ENCODE measurements around the gene PPFIBP2. TPM values are rescaled to one million over a fixed set of nuclear protein-coding genes. Genes with fewer than 3 reads are reported as not detected.

PPFIBP2 gene
- total and polyA plus RNA-seq, 8 donors, result 28.1 to 153 (median 71.9) TPM

DNA sequence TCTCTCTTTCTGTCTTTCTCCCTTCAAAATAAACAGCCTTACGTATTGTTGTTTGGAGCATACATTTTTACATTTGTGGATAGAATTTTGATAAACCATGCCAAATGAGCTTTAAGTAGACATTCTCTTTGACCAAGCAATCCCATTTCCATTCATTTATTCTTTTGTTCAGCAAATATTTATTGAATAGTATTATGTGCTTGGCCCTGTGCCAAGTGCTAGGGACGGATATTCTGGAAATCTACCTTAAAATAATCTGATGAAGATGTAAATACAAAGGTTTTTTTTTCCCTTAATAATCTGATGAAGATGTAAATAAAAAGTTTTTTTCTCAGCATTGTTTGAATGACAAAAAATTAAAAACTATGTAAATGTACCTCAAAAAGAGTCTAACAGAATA, 26.4 kb upstream of the PPFIBP2 start:
- no peak for DNase-seq
- no peaks in the 10 kb centered on the region for H3K27me3 ChIP-seq
- TF ChIP-seq POLR2A (IDR thresholded peaks at IDR 0.05), result no peak
- TF ChIP-seq, protein P1, sequence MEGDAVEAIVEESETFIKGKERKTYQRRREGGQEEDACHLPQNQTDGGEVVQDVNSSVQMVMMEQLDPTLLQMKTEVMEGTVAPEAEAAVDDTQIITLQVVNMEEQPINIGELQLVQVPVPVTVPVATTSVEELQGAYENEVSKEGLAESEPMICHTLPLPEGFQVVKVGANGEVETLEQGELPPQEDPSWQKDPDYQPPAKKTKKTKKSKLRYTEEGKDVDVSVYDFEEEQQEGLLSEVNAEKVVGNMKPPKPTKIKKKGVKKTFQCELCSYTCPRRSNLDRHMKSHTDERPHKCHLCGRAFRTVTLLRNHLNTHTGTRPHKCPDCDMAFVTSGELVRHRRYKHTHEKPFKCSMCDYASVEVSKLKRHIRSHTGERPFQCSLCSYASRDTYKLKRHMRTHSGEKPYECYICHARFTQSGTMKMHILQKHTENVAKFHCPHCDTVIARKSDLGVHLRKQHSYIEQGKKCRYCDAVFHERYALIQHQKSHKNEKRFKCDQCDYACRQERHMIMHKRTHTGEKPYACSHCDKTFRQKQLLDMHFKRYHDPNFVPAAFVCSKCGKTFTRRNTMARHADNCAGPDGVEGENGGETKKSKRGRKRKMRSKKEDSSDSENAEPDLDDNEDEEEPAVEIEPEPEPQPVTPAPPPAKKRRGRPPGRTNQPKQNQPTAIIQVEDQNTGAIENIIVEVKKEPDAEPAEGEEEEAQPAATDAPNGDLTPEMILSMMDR (IDR thresholded peaks at IDR 0.05), result no peak
- TF ChIP-seq POLR2AphosphoS5 (IDR thresholded peaks at IDR 0.05), result no peak
- no peak for TF ChIP-seq EP300 (IDR thresholded peaks at IDR 0.05)
- H3K4me3 ChIP-seq, result peak overlapping the region in 2 of 4 donors; percentile 5 to 26
- 42 to 49% (median 45%) methylated on average over 2 of the region's 2 CpGs for WGBS, 5 donors
- intact Hi-C loops (cut with DNase I; ENCODE audit: low total_unique reads), result no loop called here
- no peak overlapping the region for H3K27ac ChIP-seq
- H3K36me3 ChIP-seq, result peaks cover 0 to 4% (median 0%) of the 10 kb centered on the region in 4 donors
- H3K4me1 ChIP-seq, result no peaks in the 10 kb centered on the region
- no peaks in the 10 kb centered on the region for H3K9me3 ChIP-seq

DNA sequence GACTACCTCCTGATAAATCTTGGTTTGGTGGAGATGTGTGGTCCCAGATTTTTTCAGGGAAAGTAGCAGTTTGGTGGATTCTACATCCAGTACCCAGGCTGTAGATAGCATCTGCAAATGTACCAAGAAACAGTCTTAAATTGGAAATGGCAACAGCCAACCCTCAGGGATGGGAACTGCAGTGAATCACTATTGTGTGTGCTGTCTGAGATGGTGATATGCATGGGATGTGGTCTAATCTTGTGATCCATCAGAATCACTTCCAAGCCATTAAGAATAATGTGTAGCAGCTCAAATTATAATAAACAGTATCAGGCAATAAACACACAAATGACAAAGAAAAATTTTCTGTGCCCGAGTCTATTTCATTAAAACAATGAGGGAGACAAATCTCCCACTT, 25.1 kb upstream of the PPFIBP2 start:
- Histone ChIP-seq H3K36me3 (peaks cover 0 to 4% (median 0%) of the 10 kb centered on the region in 4 donors), H3K9me3 (no peaks in the 10 kb centered on the region), H3K4me3 (no peak overlapping the region), H3K27me3 (no peaks in the 10 kb centered on the region), H3K4me1 (peaks cover 0 to 6% (median 1%) of the 10 kb centered on the region in 4 donors), H3K27ac (no peak overlapping the region)
- WGBS, 5 donors, result 55 to 88% (median 77%) methylated on average over 1 of the region's 1 CpG
- TF ChIP-seq EP300 (IDR thresholded peaks at IDR 0.05) (no peak), POLR2A (IDR thresholded peaks at IDR 0.05) (no peak), POLR2AphosphoS5 (IDR thresholded peaks at IDR 0.05) (no peak)
- TF ChIP-seq, protein P1 (IDR thresholded peaks at IDR 0.05), result no peak
- intact Hi-C loops (cut with DNase I; ENCODE audit: low total_unique reads), result no loop called here
- no peak for DNase-seq

DNA sequence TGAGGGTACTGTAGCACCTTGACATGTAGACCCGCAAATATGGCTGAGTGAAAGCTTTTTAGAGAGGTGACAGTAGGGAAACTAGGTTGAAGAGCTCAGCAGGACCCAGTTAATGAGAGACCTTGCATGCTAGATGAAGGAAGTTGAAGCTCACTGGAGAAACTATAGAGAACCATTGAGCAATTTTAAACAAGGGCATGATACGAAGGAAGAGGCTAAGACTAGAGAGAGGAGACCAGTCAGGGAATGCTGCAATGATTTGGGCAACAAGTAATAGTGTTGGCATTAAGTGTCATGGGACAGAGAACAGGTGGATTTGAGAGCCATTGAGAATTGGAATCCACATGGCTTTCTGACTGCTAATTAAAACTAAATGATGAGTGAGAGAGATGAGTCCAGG, 24.4 kb upstream of the PPFIBP2 start:
- Histone ChIP-seq H3K27ac (no peak overlapping the region), H3K27me3 (no peaks in the 10 kb centered on the region), H3K4me3 (no peak overlapping the region), H3K9me3 (no peaks in the 10 kb centered on the region), H3K36me3 (peaks cover 0 to 4% (median 0%) of the 10 kb centered on the region in 4 donors), H3K4me1 (peaks cover 0 to 10% (median 3%) of the 10 kb centered on the region in 4 donors)
- WGBS, 5 donors, result 89 to 96% (median 91%) methylated on average over 2 of the region's 2 CpGs
- TF ChIP-seq POLR2A (IDR thresholded peaks at IDR 0.05) (no peak), POLR2AphosphoS5 (IDR thresholded peaks at IDR 0.05) (no peak), EP300 (IDR thresholded peaks at IDR 0.05) (no peak)
- TF ChIP-seq, protein P1 (IDR thresholded peaks at IDR 0.05), result no peak
- intact Hi-C loops (cut with DNase I; ENCODE audit: low total_unique reads), result no loop called here
- no peak for DNase-seq

DNA sequence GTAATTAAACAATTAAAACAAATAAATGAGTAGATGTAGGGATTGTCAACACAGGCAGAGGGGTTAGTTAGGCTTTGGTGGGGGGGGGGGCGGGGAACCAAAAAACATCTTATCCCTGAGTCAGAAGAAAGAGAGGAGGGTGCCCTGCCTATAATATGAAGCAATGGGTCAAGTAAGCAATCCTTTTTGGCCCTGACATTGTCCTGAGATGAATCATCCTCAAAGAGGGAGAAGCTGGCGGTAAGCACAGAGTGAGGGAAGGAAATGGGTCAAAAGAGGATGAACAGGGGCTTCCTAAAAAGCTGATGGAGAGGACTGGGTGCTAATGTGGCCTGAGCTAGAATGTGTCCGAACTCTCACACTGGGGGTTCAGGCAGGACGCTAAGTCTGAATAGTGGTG, 23.7 kb upstream of the PPFIBP2 start:
- Histone ChIP-seq H3K9me3 (no peaks in the 10 kb centered on the region), H3K4me3 (no peak overlapping the region), H3K27ac (peak overlapping the region in 1 of 5 donors; percentile 32), H3K36me3 (peaks cover 0 to 4% (median 0%) of the 10 kb centered on the region in 4 donors), H3K4me1 (peaks cover 0 to 10% (median 3%) of the 10 kb centered on the region in 4 donors), H3K27me3 (no peaks in the 10 kb centered on the region)
- TF ChIP-seq EP300 (IDR thresholded peaks at IDR 0.05), result no peak
- TF ChIP-seq, protein P1 (IDR thresholded peaks at IDR 0.05), result no peak
- no peak for TF ChIP-seq POLR2A (IDR thresholded peaks at IDR 0.05)
- TF ChIP-seq POLR2AphosphoS5 (IDR thresholded peaks at IDR 0.05), result no peak
- no peak for DNase-seq
- intact Hi-C loops (cut with DNase I; ENCODE audit: low total_unique reads), result no loop called here
- 76 to 91% (median 87%) methylated on average over 4 of the region's 4 CpGs for WGBS, 5 donors

All from stomach (tissue), 9 donors.